ENCODE results near the gene HK1. TPM values are rescaled to one million over a fixed set of nuclear protein-coding genes. Genes with fewer than 3 reads are reported as not detected.
"Not testable (repeated sequence)": the region's sequence is repeated elsewhere in the genome, so short reads cannot be mapped to it uniquely, and the experiment has no call there.

HK1 gene
- total RNA-seq, 2 experiments from 2014 or later: 13.1 to 31.5 TPM

GRCh38 chr10:69306421-69306820 is 28.1 kb downstream of the HK1 start:
- DNase-seq (ENCODE audit: low spot score): no peak
- ChIA-PET CTCF (ENCODE audit: unreplicated experiment) (no interaction called here), POLR2A (interaction anchor here (0.6 to 1.0 kb wide), 3 partner anchors 11 to 63 kb away, joined by 3 to 4 read pairs (median 4); no protein-coding TSS in a partner anchor)
- H3K4me2 ChIP-seq (ENCODE audit: low read length): no peak overlapping the region
- H3K4me3 ChIP-seq (ENCODE audit: low read depth, low read length, poor library complexity, severe bottlenecking): no peak overlapping the region
- intact Hi-C loops (cut with micrococcal nuclease; ENCODE audit: unreplicated experiment): no loop called here
- H4K20me1 ChIP-seq (ENCODE audit: insufficient read depth, low read length): no peaks in the 10 kb centered on the region
- H3K9me3 ChIP-seq (ENCODE audit: low read length): no peaks in the 10 kb centered on the region
- H3K36me3 ChIP-seq (ENCODE audit: insufficient read depth, low read length): no peaks in the 10 kb centered on the region
- no TSS peak for BruUV-seq (replicated peaks)
- no peak for TF ChIP-seq EZH2phosphoT487 (IDR thresholded peaks at IDR 0.05; ENCODE audit: borderline replicate concordance, low read depth, low read length)
- no peak for TF ChIP-seq CTCF (conservative IDR thresholded peaks at IDR 0.05; ENCODE audit: low read length)
- H3K9me2 ChIP-seq (ENCODE audit: insufficient read depth, low read length): no peaks in the 10 kb centered on the region
- H2AFZ ChIP-seq (ENCODE audit: low read length): no peak overlapping the region
- H3K79me2 ChIP-seq (ENCODE audit: insufficient read depth, low read depth, low read length): no peaks in the 10 kb centered on the region
- H3K27ac ChIP-seq (ENCODE audit: low read depth, low read length, poor library complexity, severe bottlenecking): no peak overlapping the region
- H3K4me1 ChIP-seq (ENCODE audit: insufficient read depth, low read length, poor library complexity, severe bottlenecking): no peaks in the 10 kb centered on the region

- CTCF ChIA-PET (ENCODE audit: unreplicated experiment): no interaction called here
- Histone ChIP-seq H3K27ac (ENCODE audit: low read depth, low read length, poor library complexity, severe bottlenecking) (no peak overlapping the region), H3K4me3 (ENCODE audit: low read depth, low read length, poor library complexity, severe bottlenecking) (no peak overlapping the region), H3K4me2 (ENCODE audit: low read length) (no peak overlapping the region), H3K4me1 (ENCODE audit: insufficient read depth, low read length, poor library complexity, severe bottlenecking) (no peaks in the 10 kb centered on the region), H4K20me1 (ENCODE audit: insufficient read depth, low read length) (no peaks in the 10 kb centered on the region), H2AFZ (ENCODE audit: low read length) (no peak overlapping the region), H3K9me3 (ENCODE audit: low read length) (no peaks in the 10 kb centered on the region), H3K79me2 (ENCODE audit: insufficient read depth, low read depth, low read length) (no peaks in the 10 kb centered on the region), H3K36me3 (ENCODE audit: insufficient read depth, low read length) (no peaks in the 10 kb centered on the region), H3K9me2 (ENCODE audit: insufficient read depth, low read length) (no peaks in the 10 kb centered on the region)
- POLR2A ChIA-PET: interaction anchor here (0.5 kb wide), 1 partner anchor 52 kb away, joined by 4 read pairs; no protein-coding TSS in a partner anchor
- BruUV-seq (replicated peaks): no TSS peak
- intact Hi-C loops (cut with micrococcal nuclease; ENCODE audit: unreplicated experiment): no loop called here
- DNase-seq (ENCODE audit: low spot score): no peak
- TF ChIP-seq EZH2phosphoT487 (IDR thresholded peaks at IDR 0.05; ENCODE audit: borderline replicate concordance, low read depth, low read length) (no peak), CTCF (conservative IDR thresholded peaks at IDR 0.05; ENCODE audit: low read length) (no peak)
Observed at GRCh38 chr10:69307434-69307833, 29.1 kb downstream of the HK1 start.

GRCh38 chr10:69308304-69308703 is 30.0 kb downstream of the HK1 start:
- intact Hi-C loops (cut with micrococcal nuclease; ENCODE audit: unreplicated experiment); H2AFZ ChIP-seq (ENCODE audit: low read length); DNase-seq (ENCODE audit: low spot score); H3K79me2 ChIP-seq (ENCODE audit: insufficient read depth, low read depth, low read length); H3K36me3 ChIP-seq (ENCODE audit: insufficient read depth, low read length); CTCF ChIA-PET (ENCODE audit: unreplicated experiment); H3K4me3 ChIP-seq (ENCODE audit: low read depth, low read length, poor library complexity, severe bottlenecking); H4K20me1 ChIP-seq (ENCODE audit: insufficient read depth, low read length); H3K9me3 ChIP-seq (ENCODE audit: low read length); H3K4me1 ChIP-seq (ENCODE audit: insufficient read depth, low read length, poor library complexity, severe bottlenecking); BruUV-seq (replicated peaks); H3K9me2 ChIP-seq (ENCODE audit: insufficient read depth, low read length); POLR2A ChIA-PET; H3K4me2 ChIP-seq (ENCODE audit: low read length); H3K27ac ChIP-seq (ENCODE audit: low read depth, low read length, poor library complexity, severe bottlenecking): not testable (repeated sequence)
